Nucleus accumbens (tissue), 56 donors: ENCODE measurements around the gene NPHP4.
A peak's percentile ranks its signal among the peaks of the same experiment; 100 is the strongest.
"Not testable (repeated sequence)": the region's sequence is repeated elsewhere in the genome, so short reads cannot be mapped to it uniquely, and the experiment has no call there.

Source experiments
- DNase-seq, 56 donors: peaks; one replicate each; lab custom pipeline; 2025; lab: John Stamatoyannopoulos, UW

The NPHP4 gene

DNA sequence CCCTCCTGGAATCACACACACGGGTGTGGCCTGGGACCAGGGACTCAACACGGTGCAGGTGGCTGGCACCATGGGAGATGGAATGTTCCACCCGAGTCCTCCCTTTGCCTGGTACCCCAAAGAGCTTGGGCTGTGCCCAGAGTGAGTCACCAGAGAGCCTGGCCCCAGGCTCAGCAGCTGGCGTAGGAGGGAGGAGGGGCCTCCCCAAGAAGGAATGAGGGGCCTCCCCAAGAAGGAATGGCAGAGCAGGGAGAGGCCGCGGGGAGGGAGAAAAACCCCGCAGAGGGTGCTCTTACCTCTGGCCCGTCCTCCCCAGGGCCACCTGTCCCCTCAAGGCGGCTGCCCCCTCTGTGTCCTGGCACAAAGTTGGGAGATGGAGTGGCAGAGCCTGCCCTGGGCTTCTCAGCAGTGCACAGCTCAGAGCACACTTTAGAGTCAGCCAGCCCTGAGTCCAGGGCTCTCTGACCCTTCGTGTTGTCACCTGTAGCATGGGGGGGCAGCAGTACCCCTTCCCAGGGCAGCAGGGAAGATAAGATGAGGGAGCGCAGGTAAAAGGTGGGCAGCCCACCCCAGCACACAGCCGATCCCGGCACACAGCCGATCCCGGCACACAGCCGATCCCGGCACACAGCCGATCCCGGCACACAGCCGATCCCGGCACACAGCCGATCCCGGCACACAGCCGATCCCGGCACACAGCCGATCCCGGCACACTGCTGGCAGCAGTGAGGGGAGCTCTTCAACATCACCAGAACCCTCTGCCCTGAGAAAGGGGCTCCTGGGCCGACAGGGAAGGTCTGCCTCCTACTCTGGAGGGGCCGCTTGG lies 33.3 kb upstream of the NPHP4 start:
- DNase-seq: peak in 12 of 56 donors; percentile 10 to 55 (median 22)

GRCh38 chr1:6024376-6024775 lies 32.2 kb upstream of the NPHP4 start:
- DNase-seq: no peak

DNA sequence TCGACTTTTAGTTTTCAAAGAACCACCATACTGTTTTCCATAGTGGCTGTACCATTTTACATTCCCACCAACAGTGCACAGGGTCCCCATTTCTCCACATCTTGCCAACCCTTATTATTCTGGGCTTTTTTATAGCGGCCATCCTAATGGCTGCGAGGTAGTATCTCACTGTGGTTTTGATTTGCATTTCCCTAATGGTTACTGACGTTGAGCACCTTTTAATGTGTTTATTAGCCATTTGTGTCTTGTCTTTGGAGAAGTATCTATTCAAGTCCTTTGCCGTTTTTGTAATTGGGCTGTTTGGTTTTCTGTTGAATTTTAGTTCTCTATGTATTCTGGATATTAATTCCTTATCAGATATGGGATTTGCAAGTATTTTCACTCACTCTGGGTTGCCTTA lies 31.1 kb upstream of the NPHP4 start:
- DNase-seq: no peak

- no peak for DNase-seq
Measured at GRCh38 chr1:6022193-6022592, 30.0 kb upstream of the NPHP4 start.

DNA sequence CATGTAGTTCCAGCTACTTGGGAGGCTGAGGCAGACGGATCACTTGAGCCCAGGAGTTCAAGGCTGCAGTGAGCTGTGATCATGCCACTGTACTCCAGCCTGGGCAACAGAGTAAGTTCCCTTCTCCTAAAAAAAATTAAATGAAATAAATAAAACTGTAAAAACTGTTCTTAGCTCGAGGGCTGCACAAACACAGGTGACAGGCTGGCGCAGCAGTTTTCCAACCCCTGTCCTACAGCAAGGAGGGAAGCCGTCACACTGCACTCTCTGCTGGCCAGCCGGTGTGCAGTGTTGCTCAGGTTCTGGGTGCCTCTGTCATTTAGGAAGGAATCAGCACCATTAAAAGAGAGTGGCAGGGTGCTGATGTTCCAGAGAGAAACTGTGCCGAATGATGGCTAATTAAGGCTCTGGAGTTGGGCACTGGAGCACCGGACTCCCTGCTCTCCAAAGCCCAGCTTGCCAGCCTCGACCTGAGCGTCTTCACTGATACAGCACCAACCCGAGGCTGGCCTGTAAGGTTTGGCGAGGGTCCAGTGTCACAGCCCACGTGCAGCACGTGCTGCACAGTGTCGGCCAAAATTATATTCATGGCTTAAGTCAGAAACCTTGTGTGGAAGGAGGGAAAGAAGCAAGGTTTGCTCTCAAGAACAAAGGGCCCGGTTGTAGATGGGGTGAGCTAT lies 27.1 kb upstream of the NPHP4 start:
- DNase-seq: no peak

- DNase-seq: not testable (repeated sequence)
Measured at GRCh38 chr1:6017654-6018053, 25.4 kb upstream of the NPHP4 start.

- no peak for DNase-seq
Measured at GRCh38 chr1:6016191-6016865, 24.1 kb upstream of the NPHP4 start.

GRCh38 chr1:6014130-6014999 lies 22.1 kb upstream of the NPHP4 start:
- no peak for DNase-seq

- no peak for DNase-seq
Measured at GRCh38 chr1:6013491-6013890, 21.3 kb upstream of the NPHP4 start.

DNA sequence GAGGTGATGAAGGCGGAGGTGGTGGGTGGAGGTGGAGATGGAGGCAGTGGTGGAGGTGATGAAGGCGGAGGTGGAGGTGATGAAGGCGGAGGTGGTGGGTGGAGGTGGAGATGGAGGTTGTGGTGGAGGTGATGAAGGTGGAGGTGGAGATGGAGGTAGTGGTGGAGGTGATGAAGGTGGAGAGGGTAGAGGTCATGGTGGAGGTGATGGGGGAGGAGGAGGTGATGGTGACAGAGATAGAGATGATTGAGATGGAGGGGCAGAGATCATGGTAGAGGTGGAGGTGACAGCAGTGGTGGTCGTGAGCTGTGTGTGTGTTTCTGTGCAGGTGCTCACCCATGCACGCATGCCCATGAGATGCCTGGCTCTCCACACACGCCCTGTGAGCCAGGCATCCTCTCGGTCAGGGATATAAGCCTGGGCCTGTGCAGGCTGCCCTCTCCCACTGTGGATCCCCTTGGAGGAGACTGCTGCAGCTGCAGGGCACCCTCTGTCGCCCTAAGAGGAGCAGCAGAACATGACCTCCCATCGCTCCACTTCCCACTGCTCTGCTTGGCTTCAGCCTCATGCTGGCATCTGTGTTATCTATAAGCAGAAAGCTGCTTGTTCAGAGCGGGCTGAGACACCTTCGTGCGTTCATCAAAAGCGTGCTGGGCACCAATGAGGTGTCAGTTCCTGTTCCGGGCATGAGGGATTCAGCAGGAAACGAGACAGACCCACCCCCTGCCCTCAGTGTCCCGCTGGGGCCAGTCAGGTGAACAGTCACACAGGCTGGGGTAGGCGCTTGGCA lies 20.5 kb upstream of the NPHP4 start:
- no peak for DNase-seq

GRCh38 chr1:6011946-6012258 lies 19.7 kb upstream of the NPHP4 start:
- no peak for DNase-seq

DNA sequence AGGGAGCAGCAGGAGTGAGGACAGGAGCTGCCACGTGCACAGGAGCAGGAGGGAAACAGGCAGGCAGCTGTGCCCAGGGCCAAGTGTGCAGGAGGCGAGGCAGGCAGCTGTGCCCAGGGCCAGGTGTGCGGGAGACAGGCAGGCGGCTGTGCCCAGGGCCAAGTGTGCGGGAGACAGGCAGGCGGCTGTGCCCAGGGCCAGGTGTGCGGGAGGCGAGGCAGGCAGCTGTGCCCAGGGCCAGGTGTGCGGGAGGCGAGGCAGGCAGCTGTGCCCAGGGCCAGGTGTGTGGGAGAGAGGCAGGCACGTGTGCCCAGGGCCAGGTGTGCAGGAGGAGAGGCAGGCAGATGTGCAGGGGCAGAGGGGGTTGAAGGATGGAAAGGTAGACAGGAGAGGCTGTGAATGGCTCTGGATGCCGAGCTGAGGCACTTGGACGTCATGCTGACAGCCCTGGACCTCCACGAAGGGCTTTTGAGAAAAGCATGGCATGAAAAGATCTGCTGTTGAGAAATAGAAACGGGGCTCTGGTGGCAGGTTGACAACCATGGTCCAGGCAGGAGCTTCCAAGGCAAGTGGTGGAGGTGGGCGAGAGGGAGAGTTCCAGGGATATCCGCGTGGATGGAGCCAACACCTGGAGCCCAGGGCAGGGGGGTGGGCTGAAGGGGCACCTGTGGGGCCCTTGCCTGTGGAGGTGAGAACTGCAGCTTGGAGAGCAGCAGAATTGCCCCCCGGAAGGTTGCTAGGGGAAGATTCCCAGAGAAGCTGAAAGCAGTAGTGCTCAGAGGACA lies 19.1 kb upstream of the NPHP4 start:
- no peak for DNase-seq

- DNase-seq: no peak
Measured at GRCh38 chr1:6010554-6010953, 18.3 kb upstream of the NPHP4 start.

DNA sequence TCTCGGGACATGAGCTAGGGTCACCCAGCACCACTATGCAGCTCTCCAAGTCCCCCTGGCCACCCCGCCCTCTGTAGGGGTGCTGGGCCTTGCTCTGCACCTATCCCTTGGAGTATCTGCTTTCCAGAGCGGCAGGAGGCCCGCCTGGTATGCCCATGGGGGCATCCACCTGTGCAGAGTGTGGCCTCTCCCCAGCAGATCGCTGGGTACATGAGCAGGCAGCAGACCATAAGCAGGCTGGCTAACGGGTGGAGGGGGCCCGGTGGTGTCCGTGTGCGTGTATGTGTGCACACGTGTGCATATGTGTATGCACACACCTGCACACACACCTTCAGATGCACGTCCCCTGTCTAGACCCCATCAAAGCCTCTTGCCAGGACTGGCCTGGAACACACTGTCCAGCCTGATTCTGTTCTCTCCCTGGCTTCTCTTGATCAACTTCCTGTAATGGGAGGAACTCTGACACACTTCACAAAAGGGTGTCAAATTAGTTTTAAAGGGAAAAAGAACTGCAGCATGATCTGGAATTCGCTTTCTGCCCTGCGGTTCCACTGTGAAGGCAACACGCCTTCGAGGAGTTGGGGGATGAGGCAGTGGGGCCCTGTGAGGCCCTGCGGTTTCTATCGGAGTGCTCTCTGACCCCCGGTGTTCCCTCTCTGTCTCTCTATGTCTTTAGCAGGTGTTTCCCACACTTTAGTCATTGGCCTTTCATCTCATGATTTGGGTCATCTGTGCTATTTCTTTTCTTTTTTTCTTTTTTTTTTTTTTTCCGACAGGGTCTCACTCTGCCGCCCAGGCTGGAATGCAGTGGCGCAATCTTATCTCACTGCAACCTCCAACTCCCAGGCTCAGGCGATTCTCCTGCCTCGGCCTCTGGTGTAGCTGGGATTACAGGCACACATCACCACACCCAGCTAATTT lies 17.2 kb upstream of the NPHP4 start:
- no peak for DNase-seq

DNA sequence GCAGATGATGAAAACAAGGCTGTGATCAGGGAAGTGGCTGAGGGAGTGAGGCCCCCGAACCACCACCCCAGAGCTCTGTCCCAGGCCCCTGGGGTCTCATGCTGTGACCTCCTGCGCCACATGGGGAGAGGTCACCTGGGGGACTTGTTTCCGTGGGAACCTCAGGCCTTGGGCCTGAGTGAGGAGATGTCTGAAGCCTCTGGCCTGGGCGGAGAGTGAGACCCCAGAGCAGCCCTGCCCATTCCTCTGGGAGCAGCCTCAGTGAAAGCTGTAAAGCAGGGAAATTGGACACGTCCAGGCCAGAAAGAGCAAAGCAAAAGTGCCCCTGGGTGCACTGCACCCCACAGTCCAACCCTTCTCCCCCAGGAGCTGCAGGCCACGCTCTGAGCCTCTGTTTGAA lies 16.5 kb upstream of the NPHP4 start:
- no peak for DNase-seq

DNA sequence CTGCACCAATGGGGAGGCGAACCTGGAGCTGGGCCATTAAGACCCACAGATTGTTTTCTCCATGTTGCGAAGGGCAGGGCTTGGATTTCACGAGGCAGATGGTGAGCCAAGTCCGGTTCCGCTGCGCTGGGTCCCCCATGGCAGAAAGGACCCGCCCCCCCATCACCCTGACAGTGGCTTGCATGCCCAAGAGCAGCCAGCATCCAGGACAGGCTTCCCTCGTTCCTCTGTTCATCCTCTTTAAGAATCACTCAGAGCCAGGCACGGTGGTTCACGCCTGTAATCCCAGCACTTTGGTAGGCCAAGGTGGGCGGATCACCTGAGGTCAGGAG lies 15.8 kb upstream of the NPHP4 start:
- no peak for DNase-seq

- peak in 20 of 56 donors; percentile 14 to 71 (median 38) for DNase-seq
Measured at GRCh38 chr1:6007318-6008083, 15.3 kb upstream of the NPHP4 start.
